OCI-LY3 (cell line): ENCODE data around the gene ADARB2.

Source experiments
- H2AFZ ChIP-seq: fragments of 200-600, 300-600 bp; shearing (Covaris generic); 2 replicates; pipeline ENCODE4 v1.6.0; 2014; ENCODE audit warnings: antibody characterized with exemption, low read depth, low read length
- H3K27ac ChIP-seq: fragments of 200-600, 300-600 bp; sonication (generic); 2 replicates; pipeline ENCODE4 v1.5.1; 2014; ENCODE audit warnings: mild to moderate bottlenecking, low read length, moderate library complexity, mixed read lengths
- H3K27me3 ChIP-seq: fragments of 200-600, 300-600 bp; sonication (generic); 2 replicates; pipeline ENCODE4 v1.6.1; 2014; ENCODE audit warnings: low read depth, low read length, mixed read lengths
- H3K36me3 ChIP-seq: fragments of 200-600, 300-600 bp; sonication (generic); replicated peaks from 2 replicates; pipeline ENCODE3; 2014; ENCODE audit warnings: low read depth, low read length, mixed read lengths
- H3K4me1 ChIP-seq: fragments of 300-600, 200-600 bp; sonication (generic); 2 replicates; pipeline ENCODE4 v1.6.1; 2014; ENCODE audit warnings: low read length, mixed read lengths
- H3K4me2 ChIP-seq: fragments of 200-600, 300-600 bp; sonication (generic); 2 replicates; pipeline ENCODE4 v1.6.1; 2014; ENCODE audit warnings: low read length, mixed read lengths
- H3K4me3 ChIP-seq: fragments of 300-600, 200-600 bp; sonication (generic); 2 replicates; pipeline ENCODE4 v1.5.1; 2014; ENCODE audit warnings: antibody characterized with exemption, mild to moderate bottlenecking, low read length, moderate library complexity
- H3K79me2 ChIP-seq: fragments of 300-600, 200-600 bp; shearing (Covaris generic); 2 replicates; pipeline ENCODE4 v1.6.1; 2014; ENCODE audit warnings: mild to moderate bottlenecking, low read length, mixed read lengths
- H3K9ac ChIP-seq: fragments of 300-600, 200-600 bp; shearing (Covaris generic); 2 replicates; pipeline ENCODE4 v1.6.0; 2014; ENCODE audit warnings: mild to moderate bottlenecking, low read length, moderate library complexity
- H3K9me3 ChIP-seq: fragments of 200-600, 300-600 bp; shearing (Covaris generic); 2 replicates; pipeline ENCODE4 v1.6.1; 2014; ENCODE audit warnings: low read length, mixed read lengths; ENCODE audit not compliant: insufficient read depth
- H4K20me1 ChIP-seq: fragments of 200-600, 300-600 bp; sonication (generic); 2 replicates; pipeline ENCODE4 v1.6.1; 2016; ENCODE audit warnings: low read length, mixed read lengths; ENCODE audit not compliant: insufficient read depth
- CTCF ChIP-seq: fragments of 200-600, 300-600 bp; sonication (generic); IDR thresholded peaks from 2 replicates; pipeline ENCODE4 v1.5.1; 2014; ENCODE audit warnings: antibody characterized with exemption, low read length, low read depth
- EZH2phosphoT487 ChIP-seq: fragments of 200-600 bp; shearing (Covaris generic); IDR thresholded peaks from 2 replicates; pipeline ENCODE4 v1.6.1; 2018; ENCODE audit warnings: antibody characterized with exemption, mixed run types, low read depth

The ADARB2 gene

GRCh38 chr10:1339396-1339795, 397.9 kb downstream of the ADARB2 start:
- Histone ChIP-seq H3K4me2 (no peak overlapping the region), H3K4me1 (no peaks in the 10 kb centered on the region), H3K9ac (no peak overlapping the region), H3K4me3 (no peak overlapping the region), H4K20me1 (no peaks in the 10 kb centered on the region), H3K79me2 (no peaks in the 10 kb centered on the region), H3K27me3 (no peaks in the 10 kb centered on the region), H3K27ac (no peak overlapping the region), H3K9me3 (no peaks in the 10 kb centered on the region), H2AFZ (no peak overlapping the region), H3K36me3 (no peaks in the 10 kb centered on the region)
- TF ChIP-seq CTCF (no peak), EZH2phosphoT487 (no peak)

- Histone ChIP-seq H3K27me3 (no peaks in the 10 kb centered on the region), H3K4me2 (no peak overlapping the region), H4K20me1 (no peaks in the 10 kb centered on the region), H3K79me2 (no peaks in the 10 kb centered on the region), H3K9me3 (no peaks in the 10 kb centered on the region), H3K9ac (no peak overlapping the region), H3K27ac (no peak overlapping the region), H3K36me3 (no peaks in the 10 kb centered on the region), H3K4me3 (no peak overlapping the region), H3K4me1 (no peaks in the 10 kb centered on the region), H2AFZ (no peak overlapping the region)
- TF ChIP-seq EZH2phosphoT487 (no peak), CTCF (no peak)
Measured at GRCh38 chr10:1335642-1336041, 401.7 kb downstream of the ADARB2 start.

GRCh38 chr10:1333981-1334380, 403.3 kb downstream of the ADARB2 start:
- Histone ChIP-seq H3K4me3 (no peak overlapping the region), H3K9ac (no peak overlapping the region), H3K9me3 (no peaks in the 10 kb centered on the region), H4K20me1 (no peaks in the 10 kb centered on the region), H3K4me1 (no peaks in the 10 kb centered on the region), H3K27me3 (no peaks in the 10 kb centered on the region), H3K36me3 (no peaks in the 10 kb centered on the region), H3K4me2 (no peak overlapping the region), H3K27ac (no peak overlapping the region), H2AFZ (no peak overlapping the region), H3K79me2 (no peaks in the 10 kb centered on the region)
- TF ChIP-seq CTCF (no peak), EZH2phosphoT487 (no peak)

GRCh38 chr10:1331560-1331959, 405.8 kb downstream of the ADARB2 start:
- Histone ChIP-seq H3K27me3 (no peaks in the 10 kb centered on the region), H2AFZ (no peak overlapping the region), H3K36me3 (no peaks in the 10 kb centered on the region), H3K79me2 (no peaks in the 10 kb centered on the region), H3K9ac (no peak overlapping the region), H3K9me3 (no peaks in the 10 kb centered on the region), H4K20me1 (no peaks in the 10 kb centered on the region), H3K27ac (no peak overlapping the region), H3K4me1 (no peaks in the 10 kb centered on the region), H3K4me2 (no peak overlapping the region), H3K4me3 (no peak overlapping the region)
- TF ChIP-seq EZH2phosphoT487 = no peak
- no peak for TF ChIP-seq CTCF
